Hepatocyte (in vitro differentiated cells): ENCODE results near the gene INO80D.
"Not testable (repeated sequence)": the region's sequence is repeated elsewhere in the genome, so short reads cannot be mapped to it uniquely, and the experiment has no call there.

Experiments
- EZH2 ChIP-seq: fragments of 200-600 bp; sonication (generic); IDR thresholded peaks from 2 replicates; pipeline ENCODE4 v1.6.1; 2016; ENCODE audit warnings: antibody characterized with exemption, mild to moderate bottlenecking, borderline replicate concordance
- TF ChIP-seq, protein P1 (sequence below): fragments of 200-600 bp; sonication (generic); IDR thresholded peaks from 2 replicates; pipeline ENCODE4 v1.5.1; 2016; ENCODE audit warnings: antibody characterized with exemption, mild to moderate bottlenecking; ENCODE audit not compliant: poor library complexity

DNA sequence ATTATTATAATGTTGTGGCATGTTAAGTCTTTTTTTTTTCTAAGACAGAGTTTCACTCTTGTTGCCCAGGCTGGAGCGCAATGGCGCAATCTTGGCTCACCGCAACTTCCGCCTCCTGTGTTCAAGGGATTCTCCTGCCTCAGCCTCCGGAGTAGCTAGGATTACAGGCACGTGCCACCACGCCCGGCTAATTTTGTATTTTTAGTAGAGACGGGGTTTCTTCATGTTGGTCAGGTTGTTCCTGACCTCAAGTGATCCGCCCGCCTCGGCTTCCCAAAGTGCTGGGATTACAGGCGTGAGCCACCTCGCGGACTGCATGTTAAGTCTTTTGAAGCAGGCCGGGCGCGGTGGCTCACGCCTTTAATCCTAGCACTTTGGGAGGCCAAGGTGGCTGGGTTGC lies 12.9 kb upstream of the INO80D start:
- TF ChIP-seq, protein P1, sequence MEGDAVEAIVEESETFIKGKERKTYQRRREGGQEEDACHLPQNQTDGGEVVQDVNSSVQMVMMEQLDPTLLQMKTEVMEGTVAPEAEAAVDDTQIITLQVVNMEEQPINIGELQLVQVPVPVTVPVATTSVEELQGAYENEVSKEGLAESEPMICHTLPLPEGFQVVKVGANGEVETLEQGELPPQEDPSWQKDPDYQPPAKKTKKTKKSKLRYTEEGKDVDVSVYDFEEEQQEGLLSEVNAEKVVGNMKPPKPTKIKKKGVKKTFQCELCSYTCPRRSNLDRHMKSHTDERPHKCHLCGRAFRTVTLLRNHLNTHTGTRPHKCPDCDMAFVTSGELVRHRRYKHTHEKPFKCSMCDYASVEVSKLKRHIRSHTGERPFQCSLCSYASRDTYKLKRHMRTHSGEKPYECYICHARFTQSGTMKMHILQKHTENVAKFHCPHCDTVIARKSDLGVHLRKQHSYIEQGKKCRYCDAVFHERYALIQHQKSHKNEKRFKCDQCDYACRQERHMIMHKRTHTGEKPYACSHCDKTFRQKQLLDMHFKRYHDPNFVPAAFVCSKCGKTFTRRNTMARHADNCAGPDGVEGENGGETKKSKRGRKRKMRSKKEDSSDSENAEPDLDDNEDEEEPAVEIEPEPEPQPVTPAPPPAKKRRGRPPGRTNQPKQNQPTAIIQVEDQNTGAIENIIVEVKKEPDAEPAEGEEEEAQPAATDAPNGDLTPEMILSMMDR, result not testable (repeated sequence)
- not testable (repeated sequence) for TF ChIP-seq EZH2
